DND-41 (cell line): ENCODE results near the gene COBL.

ENCODE experiments used
- ATAC-seq: fragments of 200-7000 bp; cut with Tn5 transposase; 3 replicates; pipeline ENCODE4 v1.9.1; 2021; ENCODE audit warnings: low read depth; ENCODE audit not compliant: insufficient read depth
- DNase-seq: peaks from one replicate; pipeline ENCODE4 v3.0.0-alpha.2; 2020
- H2AFZ ChIP-seq: 2 replicates; pipeline ENCODE4 v1.6.0; 2012; ENCODE audit warnings: low read depth, low read length
- H3K27ac ChIP-seq: 2 replicates; pipeline ENCODE4 v1.5.1; 2012; ENCODE audit warnings: low read length, inconsistent platforms
- H3K27me3 ChIP-seq: fragments of 200-600 bp; sonication (generic); 2 replicates; pipeline ENCODE4 v1.6.0; 2012; ENCODE audit warnings: low read length, mild to moderate bottlenecking, inconsistent platforms; ENCODE audit not compliant: insufficient read depth, poor library complexity
- H3K36me3 ChIP-seq: 2 replicates; pipeline ENCODE4 v1.5.1; 2012; ENCODE audit warnings: low read length, inconsistent platforms; ENCODE audit not compliant: insufficient read depth
- H3K4me1 ChIP-seq: 2 replicates; pipeline ENCODE4 v1.5.1; 2012; ENCODE audit warnings: mild to moderate bottlenecking, low read length; ENCODE audit not compliant: insufficient read depth
- H3K4me2 ChIP-seq: 2 replicates; pipeline ENCODE4 v1.6.0; 2012; ENCODE audit warnings: mild to moderate bottlenecking, moderate library complexity, low read length, inconsistent platforms; ENCODE audit not compliant: insufficient read depth
- H3K4me3 ChIP-seq, 2 experiments: fragments of 200-600 bp in 1 of 2; shearing (Covaris generic) in 1 of 2; 2 replicates each; pipeline ENCODE4 v1.5.1; 2012 to 2016; ENCODE audit warnings: inconsistent platforms in 2 of 2, low read length in 2 of 2, mild to moderate bottlenecking in 2 of 2, low read depth in 1 of 2, moderate library complexity in 1 of 2
- H3K79me2 ChIP-seq: 2 replicates; pipeline ENCODE4 v1.6.0; 2012; ENCODE audit warnings: low read length, inconsistent platforms; ENCODE audit not compliant: insufficient read depth
- H3K9ac ChIP-seq: 2 replicates; pipeline ENCODE4 v1.6.0; 2012; ENCODE audit warnings: low read depth, mild to moderate bottlenecking, inconsistent platforms, low read length, moderate library complexity
- H3K9me3 ChIP-seq: 2 replicates; pipeline ENCODE4 v1.5.1; 2012; ENCODE audit warnings: low read length, moderate library complexity, mild to moderate bottlenecking, inconsistent platforms; ENCODE audit not compliant: insufficient read depth, severe bottlenecking
- H4K20me1 ChIP-seq: 2 replicates; pipeline ENCODE4 v1.6.0; 2012; ENCODE audit warnings: low read length; ENCODE audit not compliant: insufficient read depth
- EZH2 ChIP-seq: IDR thresholded peaks from 3 replicates; pipeline ENCODE4 v1.6.1; 2012; ENCODE audit warnings: borderline replicate concordance, low read depth, mild to moderate bottlenecking, moderate library complexity, low read length, inconsistent platforms; ENCODE audit not compliant: severe bottlenecking
- TF ChIP-seq, protein P1 (sequence below): IDR thresholded peaks from 2 replicates; pipeline ENCODE4 v1.5.1; 2012; ENCODE audit warnings: borderline replicate concordance, low read length, moderate library complexity, mild to moderate bottlenecking; ENCODE audit not compliant: poor library complexity, severe bottlenecking; ENCODE audit errors: extremely low read depth

The COBL gene

DNA sequence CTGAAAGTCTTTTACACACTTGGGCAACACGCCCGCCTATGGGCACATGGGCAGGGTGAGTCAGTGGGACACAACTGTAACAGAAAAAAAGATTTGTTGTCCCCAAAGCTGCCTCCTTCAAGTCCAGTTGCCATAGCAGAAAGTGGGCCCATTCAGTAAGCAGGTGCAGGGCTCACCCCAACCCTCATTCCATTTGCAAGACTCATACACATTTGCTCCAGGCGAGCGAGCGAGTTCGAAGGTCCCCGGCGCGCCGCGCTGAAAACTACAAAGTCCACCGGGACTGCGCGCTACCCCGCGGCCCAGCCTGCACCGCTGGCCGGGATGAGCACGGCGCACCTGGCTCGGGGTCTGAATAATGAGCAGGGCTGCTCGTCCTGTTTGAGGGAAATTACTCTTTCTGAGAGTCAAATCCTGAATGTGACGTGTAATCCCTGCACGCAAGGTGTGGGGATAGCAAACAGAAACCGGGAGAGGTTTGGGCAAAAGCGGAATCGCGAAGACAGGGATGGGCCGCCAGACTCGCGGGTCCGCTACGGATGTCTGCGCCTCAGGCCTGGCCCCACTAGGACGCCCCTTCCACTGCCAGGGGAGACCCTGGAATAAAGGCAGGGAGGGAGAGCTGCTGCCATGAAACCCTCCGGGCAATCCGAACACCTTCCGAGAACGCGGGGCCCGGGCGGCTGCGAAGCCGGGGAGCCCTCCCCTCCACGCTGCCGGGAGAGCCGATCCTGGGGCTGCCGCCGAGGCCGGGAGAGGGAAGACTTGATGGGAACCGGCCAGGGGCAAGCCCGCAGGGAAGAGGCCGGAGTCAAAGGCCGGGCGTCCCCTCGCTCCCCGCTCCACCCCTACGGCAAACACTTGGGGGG is 982 bp downstream of the COBL start:
- no peak overlapping the region for H3K4me2 ChIP-seq
- no peak overlapping the region for H3K4me3 ChIP-seq
- no peak overlapping the region for H3K9ac ChIP-seq
- ATAC-seq = no peak
- no peak overlapping the region for H3K27ac ChIP-seq
- no peaks in the 10 kb centered on the region for H3K79me2 ChIP-seq
- no peaks in the 10 kb centered on the region for H3K9me3 ChIP-seq
- H3K27me3 ChIP-seq = no peaks in the 10 kb centered on the region
- no peak overlapping the region for H2AFZ ChIP-seq
- no peaks in the 10 kb centered on the region for H4K20me1 ChIP-seq
- H3K4me1 ChIP-seq = no peaks in the 10 kb centered on the region
- TF ChIP-seq EZH2 = no peak
- TF ChIP-seq, protein P1, sequence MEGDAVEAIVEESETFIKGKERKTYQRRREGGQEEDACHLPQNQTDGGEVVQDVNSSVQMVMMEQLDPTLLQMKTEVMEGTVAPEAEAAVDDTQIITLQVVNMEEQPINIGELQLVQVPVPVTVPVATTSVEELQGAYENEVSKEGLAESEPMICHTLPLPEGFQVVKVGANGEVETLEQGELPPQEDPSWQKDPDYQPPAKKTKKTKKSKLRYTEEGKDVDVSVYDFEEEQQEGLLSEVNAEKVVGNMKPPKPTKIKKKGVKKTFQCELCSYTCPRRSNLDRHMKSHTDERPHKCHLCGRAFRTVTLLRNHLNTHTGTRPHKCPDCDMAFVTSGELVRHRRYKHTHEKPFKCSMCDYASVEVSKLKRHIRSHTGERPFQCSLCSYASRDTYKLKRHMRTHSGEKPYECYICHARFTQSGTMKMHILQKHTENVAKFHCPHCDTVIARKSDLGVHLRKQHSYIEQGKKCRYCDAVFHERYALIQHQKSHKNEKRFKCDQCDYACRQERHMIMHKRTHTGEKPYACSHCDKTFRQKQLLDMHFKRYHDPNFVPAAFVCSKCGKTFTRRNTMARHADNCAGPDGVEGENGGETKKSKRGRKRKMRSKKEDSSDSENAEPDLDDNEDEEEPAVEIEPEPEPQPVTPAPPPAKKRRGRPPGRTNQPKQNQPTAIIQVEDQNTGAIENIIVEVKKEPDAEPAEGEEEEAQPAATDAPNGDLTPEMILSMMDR = no peak
- no peaks in the 10 kb centered on the region for H3K36me3 ChIP-seq
- DNase-seq = no peak

DNA sequence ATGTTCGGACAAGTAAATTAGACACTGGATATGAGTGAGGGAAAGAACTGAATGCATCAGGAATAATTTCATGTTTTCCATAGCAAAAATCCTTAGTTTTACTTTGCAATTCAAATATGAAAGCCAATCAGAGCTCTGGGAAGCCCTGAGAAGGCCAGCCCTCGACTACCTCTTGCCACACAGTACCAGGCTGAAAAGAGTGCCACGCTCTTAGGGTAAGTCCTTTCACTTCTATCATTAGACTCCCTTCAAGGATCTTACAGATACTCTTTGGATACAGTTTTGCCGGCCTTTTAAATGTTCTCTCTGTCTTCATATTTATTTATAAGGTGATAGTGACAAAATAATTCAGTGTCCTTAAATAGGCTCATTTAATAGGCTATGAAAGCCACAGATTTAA is 1.9 kb downstream of the COBL start:
- H3K4me2 ChIP-seq = no peak overlapping the region
- no peaks in the 10 kb centered on the region for H3K79me2 ChIP-seq
- H3K9ac ChIP-seq = no peak overlapping the region
- ATAC-seq = no peak
- no peak overlapping the region for H2AFZ ChIP-seq
- H3K27me3 ChIP-seq = no peaks in the 10 kb centered on the region
- H3K36me3 ChIP-seq = no peaks in the 10 kb centered on the region
- H4K20me1 ChIP-seq = no peaks in the 10 kb centered on the region
- DNase-seq = no peak
- no peaks in the 10 kb centered on the region for H3K9me3 ChIP-seq
- no peaks in the 10 kb centered on the region for H3K4me1 ChIP-seq
- no peak overlapping the region for H3K4me3 ChIP-seq
- H3K27ac ChIP-seq = no peak overlapping the region
- TF ChIP-seq, protein P1 = no peak
- no peak for TF ChIP-seq EZH2

DNA sequence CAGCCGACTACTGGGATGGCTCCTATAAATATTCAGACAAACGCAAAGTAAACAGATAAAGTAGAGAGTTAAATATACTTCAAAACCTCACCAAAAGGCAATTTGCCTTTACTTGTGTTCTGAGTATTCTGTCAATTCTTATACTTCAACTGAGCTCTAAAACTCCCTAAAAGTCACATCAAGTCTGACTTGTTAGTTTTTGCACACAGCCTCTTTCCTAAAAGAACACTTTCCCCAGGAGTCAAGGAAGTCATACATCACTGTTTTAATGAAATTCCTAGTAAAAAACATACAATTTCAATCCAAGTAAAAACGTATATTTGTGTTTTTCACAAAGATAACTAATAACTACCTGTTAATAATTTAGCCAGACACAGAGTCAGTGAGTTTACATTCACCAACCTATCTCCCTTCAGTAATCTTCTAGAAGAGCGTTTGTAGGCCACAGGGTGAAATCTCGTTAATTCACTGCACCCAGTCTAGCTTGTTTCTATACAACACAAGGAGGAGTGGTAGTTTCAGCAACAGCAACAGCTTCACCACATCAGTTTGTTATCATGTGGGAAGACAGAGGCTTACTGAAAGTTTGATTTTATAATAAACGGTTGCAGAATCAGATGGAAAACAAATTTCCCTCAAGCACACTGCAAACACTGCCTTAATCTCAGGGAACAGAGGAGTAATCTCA is 2.7 kb downstream of the COBL start:
- Histone ChIP-seq H3K79me2 (no peaks in the 10 kb centered on the region), H3K36me3 (no peaks in the 10 kb centered on the region), H3K27me3 (no peaks in the 10 kb centered on the region), H3K9ac (no peak overlapping the region), H3K27ac (no peak overlapping the region), H3K4me1 (no peaks in the 10 kb centered on the region), H2AFZ (no peak overlapping the region), H3K4me2 (no peak overlapping the region), H3K9me3 (no peaks in the 10 kb centered on the region), H4K20me1 (no peaks in the 10 kb centered on the region), H3K4me3 (no peak overlapping the region)
- TF ChIP-seq, protein P1 = no peak
- no peak for TF ChIP-seq EZH2
- DNase-seq (no peak), ATAC-seq (no peak)
